Stomach (tissue), 4 donors: ENCODE measurements around the gene ARID5B.

ENCODE experiments used
- POLR2A ChIP-seq, 4 donors: fragments of 450-650 bp; IDR thresholded peaks; one replicate each; pipeline ENCODE4 v1.6.1; 2016; ENCODE audit warnings: antibody characterized with exemption in 4 of 4, control low read depth in 2 of 4, mild to moderate bottlenecking in 1 of 4, moderate library complexity in 1 of 4
- TF ChIP-seq, protein P1 (sequence below), 7 experiments: fragments of 450-650 bp in 4 of 7; fragments of 200-600 bp in 3 of 7; sonication (generic) in 3 of 7; IDR thresholded peaks; one replicate each; pipeline ENCODE4 v1.5.1; 2016 to 2019; ENCODE audit warnings: antibody characterized with exemption in 7 of 7, control low read depth in 2 of 7, mild to moderate bottlenecking in 1 of 7

DNA sequence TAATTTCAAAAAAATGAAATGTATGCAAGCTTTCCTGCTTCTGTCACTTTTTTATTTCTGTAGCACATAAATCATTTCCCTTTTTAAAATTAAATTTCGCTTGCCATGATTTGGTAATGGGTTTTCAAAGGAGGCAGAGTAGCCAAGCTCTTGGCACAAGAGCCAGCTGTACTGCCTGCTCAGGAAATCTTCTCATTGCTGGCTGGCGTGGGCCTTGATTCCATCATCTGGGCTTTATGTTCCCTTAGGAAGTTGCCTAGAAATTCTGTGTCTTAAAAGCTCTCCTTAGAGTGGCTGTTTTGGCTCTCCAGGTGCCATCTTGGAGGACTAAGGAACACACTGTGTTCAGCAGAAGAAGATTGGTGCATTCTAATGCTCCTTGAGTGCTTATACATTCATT, 107.4 kb downstream of the ARID5B start:
- no peak for TF ChIP-seq POLR2A (IDR thresholded peaks at IDR 0.05)
- TF ChIP-seq, protein P1, sequence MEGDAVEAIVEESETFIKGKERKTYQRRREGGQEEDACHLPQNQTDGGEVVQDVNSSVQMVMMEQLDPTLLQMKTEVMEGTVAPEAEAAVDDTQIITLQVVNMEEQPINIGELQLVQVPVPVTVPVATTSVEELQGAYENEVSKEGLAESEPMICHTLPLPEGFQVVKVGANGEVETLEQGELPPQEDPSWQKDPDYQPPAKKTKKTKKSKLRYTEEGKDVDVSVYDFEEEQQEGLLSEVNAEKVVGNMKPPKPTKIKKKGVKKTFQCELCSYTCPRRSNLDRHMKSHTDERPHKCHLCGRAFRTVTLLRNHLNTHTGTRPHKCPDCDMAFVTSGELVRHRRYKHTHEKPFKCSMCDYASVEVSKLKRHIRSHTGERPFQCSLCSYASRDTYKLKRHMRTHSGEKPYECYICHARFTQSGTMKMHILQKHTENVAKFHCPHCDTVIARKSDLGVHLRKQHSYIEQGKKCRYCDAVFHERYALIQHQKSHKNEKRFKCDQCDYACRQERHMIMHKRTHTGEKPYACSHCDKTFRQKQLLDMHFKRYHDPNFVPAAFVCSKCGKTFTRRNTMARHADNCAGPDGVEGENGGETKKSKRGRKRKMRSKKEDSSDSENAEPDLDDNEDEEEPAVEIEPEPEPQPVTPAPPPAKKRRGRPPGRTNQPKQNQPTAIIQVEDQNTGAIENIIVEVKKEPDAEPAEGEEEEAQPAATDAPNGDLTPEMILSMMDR (IDR thresholded peaks at IDR 0.05) = no peak
